Stimulated activated CD8-positive, alpha-beta memory T cell treated with anti-CD3 and anti-CD28 coated beads, Interleukin-15, amount 100 ng/mL, for 1 hour (primary cell): ENCODE measurements around the gene DNASE1.
"Not testable (repeated sequence)": the region's sequence is repeated elsewhere in the genome, so short reads cannot be mapped to it uniquely, and the experiment has no call there.

Experiments used
- DNase-seq: peaks from one replicate; pipeline ENCODE4 v3.0.0-alpha.2; 2020; ENCODE audit warnings: low read depth

Gene DNASE1

DNA sequence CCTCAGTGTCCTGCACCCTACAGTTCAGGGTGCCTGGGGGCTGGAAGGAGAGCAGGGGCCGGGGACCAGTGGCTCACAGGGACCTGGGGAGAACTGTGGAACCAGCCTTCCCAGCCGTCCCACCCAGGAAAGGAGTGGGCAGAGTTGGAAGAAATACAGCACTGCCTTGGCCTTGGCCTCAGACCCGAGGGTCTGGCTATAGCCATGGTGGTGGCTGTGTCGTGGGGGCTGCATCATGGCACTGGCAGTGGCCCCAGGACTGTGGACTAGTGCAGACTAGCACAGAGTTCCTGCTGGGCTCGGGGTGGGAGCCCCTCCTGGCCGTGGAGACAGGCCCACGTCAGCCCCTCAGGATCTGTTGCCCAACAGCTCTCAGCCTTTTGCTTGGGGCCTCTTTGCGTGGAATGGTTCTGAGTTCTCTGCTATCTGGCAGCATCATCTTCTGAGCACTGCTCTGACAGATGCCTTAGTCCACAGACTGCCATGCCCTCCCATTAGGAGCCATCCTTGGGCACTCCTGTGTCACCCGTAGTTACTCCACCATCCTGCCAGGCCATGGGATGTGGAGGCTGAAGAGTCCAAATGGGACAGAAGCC is 12.6 kb upstream of the DNASE1 start:
- no peak for DNase-seq

DNA sequence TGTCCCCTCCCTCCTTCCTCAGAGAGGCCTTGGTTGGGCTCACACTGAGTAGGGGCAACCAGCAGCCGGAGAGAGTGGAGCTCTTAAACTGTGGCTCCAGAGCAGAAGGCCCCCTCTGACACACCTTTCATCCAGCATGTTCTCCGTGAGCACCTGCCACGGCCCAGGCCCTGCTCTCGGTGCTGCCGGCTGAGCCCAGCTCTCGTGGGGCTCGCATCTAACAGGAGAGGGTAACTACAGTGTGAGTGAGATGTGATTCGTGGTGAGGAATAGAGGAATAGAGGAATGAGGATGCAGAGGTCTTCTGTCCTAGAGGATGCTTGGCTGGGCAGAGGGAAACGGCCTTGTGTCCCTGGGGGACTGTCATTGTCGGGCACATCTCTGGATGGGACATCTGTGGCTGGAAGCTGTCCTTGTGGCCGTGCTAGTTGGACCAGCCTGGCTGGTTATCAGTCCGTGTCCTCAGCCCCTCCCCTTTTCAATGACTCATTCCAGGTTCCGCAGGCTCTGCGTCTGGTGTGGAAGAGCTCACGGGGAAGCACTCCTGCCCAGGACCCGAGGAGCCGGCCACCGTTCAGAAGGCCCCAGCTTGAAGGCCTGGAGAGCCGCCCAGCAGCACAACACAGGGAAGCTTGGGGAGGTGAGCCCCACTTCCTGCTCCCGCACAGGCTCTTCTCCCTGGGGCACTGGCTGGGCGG is 11.9 kb upstream of the DNASE1 start:
- no peak for DNase-seq

DNA sequence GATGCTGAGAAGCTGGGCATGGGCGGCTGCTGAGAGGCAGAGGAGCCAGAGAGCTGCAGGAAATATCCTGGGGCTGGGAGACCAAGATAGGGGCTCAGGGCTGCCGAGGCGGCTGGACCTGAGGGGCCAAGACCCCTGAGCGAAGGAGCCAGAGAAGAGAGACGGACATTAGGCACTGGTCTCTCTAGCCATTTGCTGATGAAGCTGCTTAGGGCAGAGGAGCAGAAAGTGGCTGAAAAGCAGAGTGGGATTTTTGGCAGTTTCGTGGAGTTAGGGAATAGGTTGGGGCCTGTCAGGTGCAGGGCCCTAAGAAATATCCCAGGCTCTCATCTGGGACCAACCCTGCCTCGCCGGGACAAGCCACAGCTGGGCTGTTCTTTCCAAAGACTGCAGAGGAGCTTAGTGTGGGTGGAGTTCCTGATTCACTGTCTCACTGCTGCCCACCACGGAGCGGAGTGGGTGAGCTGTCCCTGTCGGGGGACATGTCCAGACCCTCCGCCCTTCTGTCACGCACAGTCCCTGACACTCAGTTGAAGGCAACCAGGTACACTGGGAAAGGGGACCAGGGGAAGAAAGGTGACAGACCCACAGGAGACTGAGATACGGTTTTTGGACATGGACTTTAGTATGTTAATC is 11.3 kb upstream of the DNASE1 start:
- no peak for DNase-seq

DNA sequence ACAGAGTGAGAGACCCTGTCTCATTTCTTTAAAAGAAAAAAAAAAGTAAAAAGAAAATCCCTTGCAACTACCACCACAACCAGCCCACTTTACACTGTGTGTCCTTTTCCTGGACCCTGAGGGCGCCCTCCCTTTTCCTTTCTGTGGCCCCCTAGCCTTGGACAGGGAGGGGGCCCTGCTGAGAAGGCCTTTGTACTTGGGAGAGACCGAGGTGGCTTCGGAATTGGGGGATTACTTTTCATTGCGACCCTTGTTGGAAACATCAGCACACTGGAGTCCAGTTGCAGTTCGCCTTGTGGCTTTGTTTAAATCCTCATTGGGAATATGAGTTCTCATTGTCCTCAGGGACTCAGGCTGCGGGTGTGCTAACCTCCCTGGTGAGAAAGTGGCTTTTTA is 9.4 kb upstream of the DNASE1 start:
- DNase-seq: no peak

DNA sequence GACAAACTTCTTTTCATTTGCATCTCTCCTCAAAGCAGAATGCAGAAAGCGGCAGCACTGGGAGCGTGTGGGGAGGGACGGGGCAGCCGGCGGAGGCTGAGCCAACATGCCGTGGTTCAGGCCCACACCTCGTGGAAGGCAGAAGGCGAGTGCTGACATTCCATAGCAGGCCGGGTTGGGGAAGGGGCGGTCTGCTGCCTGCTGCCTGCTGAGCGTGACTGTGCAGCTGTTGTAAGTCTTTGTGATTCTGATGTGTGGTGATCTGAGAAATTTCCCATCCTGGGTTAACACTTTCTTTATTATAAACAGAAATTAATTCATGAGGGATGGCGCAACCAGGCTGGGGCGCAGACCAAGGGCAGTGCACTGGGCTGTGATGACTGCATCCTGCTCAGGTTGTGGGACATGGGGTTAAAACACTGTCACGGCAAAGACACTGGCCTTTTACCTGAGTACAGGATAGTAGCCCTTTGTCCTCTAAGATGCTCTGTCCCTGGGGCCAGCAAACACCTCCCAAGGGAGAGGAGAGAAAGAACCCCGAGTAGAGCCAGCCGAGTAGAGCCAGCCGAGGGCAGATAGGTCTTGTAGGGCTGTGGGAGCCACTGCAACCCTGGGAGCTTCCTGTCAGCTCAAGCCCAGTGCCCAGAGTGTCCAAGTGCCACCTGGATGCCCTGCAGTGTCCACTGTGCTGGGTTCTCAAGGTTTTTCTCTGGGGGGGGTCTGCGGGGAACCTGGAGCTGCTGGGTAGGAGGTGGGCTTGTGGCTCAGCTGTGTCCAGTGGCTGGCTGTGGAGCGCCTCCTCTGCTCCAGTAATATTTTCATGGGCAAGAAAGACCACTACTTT is 8.8 kb upstream of the DNASE1 start:
- DNase-seq: no peak

DNA sequence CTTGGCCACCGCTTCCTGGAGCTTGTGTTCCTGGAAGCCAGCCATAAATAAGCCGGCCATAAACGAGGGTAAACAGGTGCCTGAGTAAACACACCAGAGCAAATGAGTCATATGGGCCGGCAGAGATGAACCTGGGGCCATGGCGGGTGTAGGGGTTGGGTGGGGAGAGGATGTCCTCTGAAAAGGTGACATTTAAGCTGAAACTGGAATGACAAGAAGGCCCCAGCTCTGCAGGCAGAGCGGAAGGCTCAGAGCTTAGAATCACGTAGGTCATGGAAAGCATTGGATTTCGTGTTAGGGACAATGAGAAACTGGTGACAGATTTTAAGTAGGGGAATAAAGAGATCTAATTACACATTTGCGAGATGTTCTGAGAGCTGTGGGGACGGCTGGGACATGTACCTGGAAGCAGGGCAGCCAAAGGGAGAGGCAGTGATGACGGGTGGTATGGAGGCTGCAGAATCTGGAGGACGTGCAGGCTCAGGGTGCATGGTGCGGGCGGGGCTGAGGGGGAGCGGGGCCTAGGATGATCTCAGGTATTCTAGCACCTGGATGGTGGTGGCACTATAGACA is 8.1 kb upstream of the DNASE1 start:
- DNase-seq: no peak

DNA sequence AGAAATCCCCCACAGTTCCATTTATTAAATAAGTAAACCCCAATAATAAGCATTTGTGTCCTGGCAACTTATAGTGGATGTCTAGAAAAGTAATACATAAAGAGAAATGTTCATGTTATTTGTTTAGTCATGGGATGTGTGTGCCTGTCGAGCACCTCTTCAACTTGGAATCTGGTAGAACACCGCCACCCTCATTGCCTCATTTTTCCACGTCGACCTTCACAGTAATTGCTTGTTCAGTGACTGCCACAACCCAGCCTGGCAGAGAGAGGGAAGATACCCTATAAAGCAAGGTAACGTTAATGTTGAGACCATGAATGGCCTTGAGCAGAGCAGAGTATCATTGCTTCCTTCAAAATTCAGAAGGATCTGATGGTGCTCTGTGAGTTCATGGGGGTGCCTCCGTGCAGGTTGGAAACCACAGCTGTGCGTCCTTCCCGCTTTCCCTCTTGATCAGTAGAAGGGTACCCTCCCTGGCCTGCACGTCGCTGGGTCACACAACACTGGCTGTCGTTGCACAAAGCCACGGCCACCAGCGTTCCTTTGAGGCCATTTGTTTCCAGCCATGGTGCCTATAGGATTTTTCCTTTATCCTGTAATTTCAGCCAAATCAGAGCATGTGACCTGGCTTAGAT is 3.7 kb upstream of the DNASE1 start:
- no peak for DNase-seq

DNA sequence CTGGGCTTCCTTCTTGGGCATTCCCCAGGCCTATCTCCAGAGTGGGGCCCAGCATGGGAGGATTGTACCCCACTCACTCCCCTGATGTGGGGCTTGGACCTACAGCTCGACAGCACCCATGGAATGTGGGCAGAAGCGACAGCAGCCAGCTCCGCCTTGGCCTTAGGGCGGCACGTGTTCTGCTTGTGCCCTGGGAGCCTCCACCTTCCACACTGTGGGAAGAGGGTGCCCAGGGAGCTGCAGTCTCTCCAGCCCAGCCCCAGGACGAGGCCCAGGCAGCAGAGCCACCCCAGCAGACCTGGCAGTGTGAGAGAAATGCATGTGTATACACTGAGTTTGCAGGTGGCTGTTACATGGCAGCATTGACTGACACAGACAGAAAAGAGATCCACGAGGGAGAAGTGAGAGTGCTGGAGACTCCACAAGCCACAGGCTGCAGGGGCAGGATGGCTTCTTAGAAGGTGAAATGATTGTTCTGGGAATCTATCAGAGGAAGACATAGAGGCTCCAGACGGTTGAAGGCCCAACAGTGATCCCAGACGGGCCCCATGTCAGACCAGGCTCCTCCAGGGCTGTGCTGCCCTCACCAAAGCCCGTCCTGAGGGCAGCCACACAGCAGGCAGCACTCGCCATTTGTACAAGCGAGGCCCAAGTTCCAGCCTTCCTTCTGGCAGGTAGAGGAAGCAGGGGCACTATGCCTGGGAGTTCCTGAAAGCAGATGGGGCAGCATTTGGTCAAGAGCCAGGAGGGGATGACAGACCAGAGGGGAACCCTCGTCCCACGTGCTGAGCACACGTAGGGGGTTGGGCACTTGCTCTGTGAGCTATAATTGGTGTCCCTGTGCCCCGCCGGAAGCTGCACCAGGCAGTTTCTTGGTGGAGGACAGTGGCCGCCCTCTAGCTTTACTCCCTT is 2.8 kb upstream of the DNASE1 start:
- no peak for DNase-seq

DNA sequence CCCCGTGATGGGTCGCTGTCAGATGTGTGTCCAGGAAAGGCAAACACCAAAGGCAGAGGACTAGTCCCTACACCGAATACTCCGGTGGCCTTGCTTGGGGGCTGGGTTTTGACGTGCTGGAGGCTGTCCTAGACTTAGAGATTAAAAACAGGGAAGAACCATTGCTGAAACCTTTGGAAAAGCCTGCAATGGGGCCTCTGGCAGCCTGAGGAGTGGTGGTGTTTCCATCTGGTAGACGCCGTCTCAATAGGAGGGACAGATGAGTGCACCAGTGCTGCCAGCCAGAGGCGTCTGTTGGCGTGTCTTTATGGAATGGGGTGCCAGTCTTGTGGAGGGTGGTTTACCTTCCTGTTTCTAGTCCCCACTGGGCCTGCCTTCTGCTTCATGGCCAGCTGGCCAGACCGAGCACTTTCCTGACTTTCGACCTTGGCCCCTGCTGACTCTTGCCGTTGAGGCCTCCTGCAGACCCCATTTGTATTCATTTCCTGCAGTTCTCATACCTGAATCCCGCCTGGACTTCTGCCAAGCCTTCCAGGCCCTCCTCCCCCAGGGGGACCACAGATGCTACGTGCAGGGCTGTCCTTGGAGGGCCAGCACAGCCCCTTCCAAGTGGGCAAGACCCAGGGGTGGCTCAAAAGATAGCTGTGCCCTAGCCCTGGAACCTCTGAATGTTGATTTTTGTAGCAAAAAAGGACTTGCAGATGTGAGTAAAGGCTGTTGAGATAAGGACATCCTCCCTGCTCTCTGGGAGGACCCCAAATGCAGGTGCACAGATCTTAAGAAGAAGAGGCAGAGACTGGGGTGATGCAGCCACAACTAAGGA is 1.9 kb upstream of the DNASE1 start:
- no peak for DNase-seq

DNA sequence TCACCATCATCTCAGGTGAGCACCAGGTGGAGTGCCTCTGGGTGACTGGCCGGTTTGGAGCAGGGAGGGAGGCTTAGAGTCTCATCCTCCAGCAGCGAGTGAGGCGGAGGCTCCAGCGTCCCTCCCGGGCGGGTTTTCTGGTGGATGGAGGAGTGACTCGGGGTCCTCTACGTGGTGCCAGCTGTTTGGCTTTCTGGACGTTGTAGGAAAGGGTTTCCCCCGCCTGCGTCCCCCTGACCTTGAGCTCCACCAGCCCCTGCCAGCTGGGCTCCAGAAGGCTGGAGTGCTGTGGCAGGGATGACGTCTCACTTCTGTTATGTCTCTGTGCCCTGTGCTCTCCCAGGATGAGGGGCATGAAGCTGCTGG is 522 bp downstream of the DNASE1 start:
- no peak for DNase-seq

DNA sequence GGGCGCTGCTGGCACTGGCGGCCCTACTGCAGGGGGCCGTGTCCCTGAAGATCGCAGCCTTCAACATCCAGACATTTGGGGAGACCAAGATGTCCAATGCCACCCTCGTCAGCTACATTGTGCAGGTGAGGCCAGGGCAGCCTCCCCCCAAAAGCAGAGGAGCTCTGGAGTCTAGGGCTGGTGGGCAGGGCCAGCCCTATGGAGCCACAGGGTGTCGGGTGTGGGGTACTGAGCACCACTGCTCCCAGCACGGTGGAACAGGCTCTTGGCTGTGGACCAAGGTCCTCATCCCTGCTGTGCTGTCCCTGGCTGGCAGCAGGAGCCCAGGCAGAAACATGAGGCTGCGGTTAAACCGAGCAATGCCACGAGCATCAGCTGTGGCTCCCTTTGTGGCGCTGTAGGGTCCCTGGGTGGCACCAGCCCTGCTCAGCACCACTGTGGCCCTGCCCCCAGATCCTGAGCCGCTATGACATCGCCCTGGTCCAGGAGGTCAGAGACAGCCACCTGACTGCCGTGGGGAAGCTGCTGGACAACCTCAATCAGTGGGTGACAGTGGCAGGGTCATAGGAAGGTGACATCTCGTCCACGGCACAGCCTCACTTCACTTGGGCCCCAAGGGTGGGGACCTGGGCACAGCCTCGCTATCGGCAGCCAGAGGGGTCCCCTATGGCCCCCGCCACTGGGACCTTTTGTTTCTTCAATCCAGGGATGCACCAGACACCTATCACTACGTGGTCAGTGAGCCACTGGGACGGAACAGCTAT is 1.1 kb downstream of the DNASE1 start:
- no peak for DNase-seq

DNA sequence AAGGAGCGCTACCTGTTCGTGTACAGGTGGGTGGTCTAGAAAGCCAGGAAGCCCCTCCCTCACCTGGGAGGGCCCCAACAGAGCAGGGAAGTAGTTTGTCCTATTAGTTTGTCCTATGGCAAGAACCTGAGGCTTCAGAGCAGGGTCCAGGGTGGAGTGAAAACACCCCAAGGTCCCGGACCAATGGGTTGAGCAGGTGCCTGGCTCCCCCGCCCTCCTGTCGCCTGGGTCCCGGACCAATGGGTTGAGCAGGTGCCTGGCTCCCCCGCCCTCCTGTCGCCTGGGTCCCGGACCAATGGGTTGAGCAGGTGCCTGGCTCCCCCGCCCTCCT is 1.6 kb downstream of the DNASE1 start:
- not testable (repeated sequence) for DNase-seq

DNA sequence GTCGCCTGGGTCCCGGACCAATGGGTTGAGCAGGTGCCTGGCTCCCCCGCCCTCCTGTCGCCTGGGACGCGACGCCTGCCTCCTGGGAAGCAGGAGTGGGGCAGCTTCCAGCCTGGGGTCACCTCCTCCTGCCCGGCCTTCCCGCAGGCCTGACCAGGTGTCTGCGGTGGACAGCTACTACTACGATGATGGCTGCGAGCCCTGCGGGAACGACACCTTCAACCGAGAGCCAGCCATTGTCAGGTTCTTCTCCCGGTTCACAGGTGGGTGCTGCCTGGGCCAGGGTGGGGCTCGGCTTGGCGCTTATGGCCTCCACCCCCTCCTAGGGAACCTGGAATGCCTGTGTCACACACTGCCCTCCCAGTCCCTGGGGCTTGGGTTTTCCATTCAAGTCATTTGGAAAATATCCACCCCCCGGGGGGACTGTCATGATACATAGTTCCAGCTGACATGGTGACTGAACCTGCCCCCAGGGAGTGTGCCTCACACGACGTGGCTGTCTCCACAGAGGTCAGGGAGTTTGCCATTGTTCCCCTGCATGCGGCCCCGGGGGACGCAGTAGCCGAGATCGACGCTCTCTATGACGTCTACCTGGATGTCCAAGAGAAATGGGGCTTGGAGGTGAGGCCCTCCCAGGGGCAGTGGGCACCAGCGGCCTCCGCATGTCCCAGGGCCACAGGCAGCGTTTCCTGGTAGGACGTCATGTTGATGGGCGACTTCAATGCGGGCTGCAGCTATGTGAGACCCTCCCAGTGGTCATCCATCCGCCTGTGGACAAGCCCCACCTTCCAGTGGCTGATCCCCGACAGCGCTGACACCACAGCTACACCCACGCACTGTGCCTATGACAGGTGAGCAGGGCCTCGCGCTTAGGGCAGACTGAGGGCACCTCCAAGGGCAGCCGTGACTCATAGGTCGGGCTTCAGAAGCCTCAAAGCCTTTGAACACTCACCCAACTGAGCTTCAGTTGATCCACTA is 2.3 kb downstream of the DNASE1 start:
- no peak for DNase-seq

DNA sequence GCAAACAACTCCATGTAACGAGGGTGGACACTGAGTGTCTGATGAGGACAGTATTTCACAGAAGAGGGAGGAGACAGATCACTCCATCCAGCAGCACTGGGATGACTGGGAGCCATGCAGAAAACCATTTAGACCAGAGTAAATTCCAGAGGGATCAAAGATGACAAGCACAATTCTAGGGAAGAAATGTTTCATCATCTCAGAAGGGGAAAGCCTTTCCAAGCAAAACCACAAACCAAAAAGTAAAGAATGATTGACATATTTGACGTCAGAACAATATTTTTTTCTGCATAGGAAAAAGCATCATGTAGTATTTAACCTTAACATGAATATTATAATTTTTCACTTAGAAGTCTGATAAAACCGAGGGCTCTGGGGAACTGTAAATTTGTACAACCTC is 4.8 kb downstream of the DNASE1 start:
- DNase-seq: no peak

DNA sequence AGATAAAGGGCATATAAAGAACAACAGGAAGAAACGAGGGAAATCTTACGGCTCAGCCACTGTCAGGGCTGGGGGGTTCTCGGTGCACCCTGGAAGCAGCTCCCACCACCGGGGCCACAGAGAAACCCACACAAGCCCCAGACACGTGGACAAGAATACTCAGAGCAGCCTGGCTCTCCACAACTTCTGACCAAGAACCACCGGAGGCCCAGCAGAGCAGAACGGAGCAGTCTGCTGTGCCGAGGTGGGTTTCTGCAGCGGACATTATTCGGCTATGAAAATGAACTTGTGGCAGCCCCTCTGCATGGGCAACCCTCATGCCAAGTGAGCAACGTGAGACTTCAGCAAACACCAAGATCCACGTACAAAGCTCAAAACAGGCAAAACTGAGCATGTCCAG is 6.8 kb downstream of the DNASE1 start:
- DNase-seq: no peak

DNA sequence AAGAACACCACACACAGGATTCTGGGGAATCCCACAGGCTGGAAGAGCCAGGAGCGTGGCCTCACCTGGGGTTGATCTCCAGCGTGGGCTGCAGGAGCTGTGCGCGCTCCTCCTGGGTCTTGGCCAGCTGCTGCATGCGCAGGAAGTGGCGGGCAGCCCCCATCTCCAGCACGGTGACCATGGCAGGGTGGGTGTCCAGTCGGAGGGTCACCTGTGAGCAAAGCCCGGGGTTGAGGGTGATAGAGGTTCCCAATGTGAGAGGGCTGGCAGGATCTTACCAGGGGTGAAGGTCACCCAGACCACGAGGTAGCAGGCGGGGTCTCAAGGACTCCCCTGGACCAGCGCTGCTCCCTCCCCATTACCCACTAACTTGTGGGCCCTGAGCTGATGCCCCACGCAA is 7.4 kb downstream of the DNASE1 start:
- no peak for DNase-seq

DNA sequence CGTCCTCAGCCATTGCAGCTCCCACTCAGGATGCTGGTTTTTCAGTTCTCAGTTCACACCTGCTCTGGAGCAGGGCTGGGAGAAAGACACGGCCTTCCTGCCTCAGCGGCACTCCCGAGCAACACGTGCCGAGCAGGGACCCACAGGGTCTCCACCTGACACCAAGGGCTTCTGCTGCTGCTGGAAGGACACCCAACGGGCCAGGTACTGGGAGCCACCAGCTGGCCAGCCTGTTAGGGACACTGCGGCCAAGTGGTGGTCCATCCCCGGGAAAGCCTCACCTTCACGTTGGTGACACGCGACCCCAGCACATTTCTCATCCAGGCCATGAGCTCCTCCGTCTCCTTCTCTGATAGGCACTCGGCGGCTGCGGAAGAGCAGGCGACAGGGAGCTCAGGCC is 8.1 kb downstream of the DNASE1 start:
- no peak for DNase-seq

DNA sequence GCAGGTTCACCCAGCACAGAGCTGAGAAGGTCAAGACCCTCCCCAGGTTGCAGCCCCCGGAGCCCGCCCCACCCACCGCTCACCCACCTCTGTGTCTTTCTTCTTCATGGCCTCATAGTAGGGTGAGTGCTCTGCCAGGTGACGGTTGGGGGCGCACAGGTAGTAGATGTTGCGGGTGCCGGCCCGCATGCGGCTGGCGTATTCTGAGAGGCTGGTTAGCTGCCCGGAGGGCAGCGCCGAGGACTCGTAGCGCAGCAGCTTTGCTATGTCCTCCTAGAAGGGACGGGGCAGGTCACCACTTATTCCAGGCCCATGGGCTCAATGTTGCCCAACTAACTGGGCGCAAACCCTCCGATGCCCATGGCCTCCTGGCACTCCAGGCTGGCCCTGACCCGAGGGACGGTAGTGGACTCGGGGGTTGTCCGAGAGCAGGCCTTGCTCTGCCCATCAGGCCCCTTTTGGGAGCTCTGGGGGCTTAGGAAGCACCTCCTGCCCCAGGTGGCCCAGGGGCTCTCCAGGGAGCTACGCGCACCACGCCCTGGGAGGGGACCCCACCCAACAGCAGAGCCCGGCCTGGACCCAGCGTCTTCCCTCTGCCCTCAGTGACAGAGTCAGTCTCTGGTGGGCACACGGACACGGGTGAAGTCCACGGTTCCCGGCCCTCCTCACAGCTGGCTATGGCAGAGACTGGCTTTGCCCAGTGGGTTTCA is 9.9 kb downstream of the DNASE1 start:
- no peak for DNase-seq
